WTC11 (cell line): Measurements from ENCODE around the gene ANO8. TPM values are rescaled to one million over a fixed set of nuclear protein-coding genes. Genes with fewer than 3 reads are reported as not detected.
A peak's percentile ranks its signal among the peaks of the same experiment; 100 is the strongest.

Experiments used
- ATAC-seq: fragments of 200-7000 bp; cut with Tn5 transposase; 2 replicates; pipeline ENCODE4 v1.10.0; 2021; ENCODE audit warnings: mild to moderate bottlenecking, moderate library complexity
- CTCF ChIA-PET: fragments of 300-600 bp; sonication (Branson Sonifier 250); formaldehyde crosslinking; loops from one replicate; lab custom pipeline; 2021; ENCODE audit warnings: antibody characterized with exemption; lab: Charles Lee
- POLR2A ChIA-PET: fragments of 350-600 bp; sonication (Branson Sonifier 250); formaldehyde crosslinking; loops from one replicate; lab custom pipeline; 2021; ENCODE audit warnings: antibody characterized with exemption; lab: Charles Lee
- DNase-seq: peaks from one replicate; pipeline ENCODE4 v3.0.0; 2021; ENCODE audit warnings: low spot score
- H3K27ac Mint-ChIP-seq: 2 replicates; pipeline ENCODE4 v1.8.0; 2021; ENCODE audit warnings: mixed read lengths
- H3K27me3 Mint-ChIP-seq: 2 replicates; pipeline ENCODE4 v1.8.0; 2021; ENCODE audit warnings: low read depth, mild to moderate bottlenecking, moderate library complexity, mixed read lengths
- H3K36me3 Mint-ChIP-seq: 2 replicates; pipeline ENCODE4 v1.8.0; 2021; ENCODE audit warnings: mixed read lengths
- H3K4me1 Mint-ChIP-seq: 2 replicates; pipeline ENCODE4 v1.8.0; 2022; ENCODE audit warnings: mixed read lengths
- H3K4me3 Mint-ChIP-seq: 2 replicates; pipeline ENCODE4 v1.8.0; 2021; ENCODE audit warnings: mild to moderate bottlenecking, moderate library complexity, mixed read lengths
- H3K9me3 Mint-ChIP-seq: 2 replicates; pipeline ENCODE4 v1.8.0; 2021; ENCODE audit warnings: mixed read lengths
- FOXJ3 ChIP-seq: sonication (generic); formaldehyde crosslinking; IDR thresholded peaks from 2 replicates; pipeline ENCODE4 v1.9.0; 2021; ENCODE audit warnings: missing genetic modification reagents, mild to moderate bottlenecking, borderline replicate concordance
- GABPB1 ChIP-seq: sonication (generic); formaldehyde crosslinking; IDR thresholded peaks from 2 replicates; pipeline ENCODE4 v1.8.1; 2023; ENCODE audit warnings: mild to moderate bottlenecking, missing genetic modification reagents
- total RNA-seq: library from RNA; stranded (reverse); gene quantifications from 3 replicates; pipeline ENCODE4 v1.2.3, GENCODE V29; 2021
- TF ChIP-seq, protein P1 (sequence below): sonication (generic); formaldehyde crosslinking; IDR thresholded peaks from 2 replicates; pipeline ENCODE4 v1.8.1; 2022; ENCODE audit warnings: mild to moderate bottlenecking, missing genetic modification reagents, moderate library complexity, borderline replicate concordance
- TF ChIP-seq, protein P2 (sequence below): fragments of 200-600 bp; IDR thresholded peaks from 2 replicates; pipeline ENCODE4 v1.8.0; 2022; ENCODE audit warnings: antibody characterized with exemption
- TF ChIP-seq, protein P3 (sequence below): sonication (generic); formaldehyde crosslinking; IDR thresholded peaks from 2 replicates; pipeline ENCODE4 v1.8.1; 2023; ENCODE audit warnings: mild to moderate bottlenecking, missing genetic modification reagents
- TF ChIP-seq, protein P4 (sequence below): fragments of 250-450 bp; sonication (Bioruptor Pico); IDR thresholded peaks from 2 replicates; pipeline ENCODE4 v1.9.0; 2021; ENCODE audit warnings: mild to moderate bottlenecking, borderline replicate concordance
- TF ChIP-seq, protein P5 (sequence below): sonication (generic); formaldehyde crosslinking; IDR thresholded peaks from 2 replicates; pipeline ENCODE4 v1.8.1; 2023; ENCODE audit warnings: mild to moderate bottlenecking, missing genetic modification reagents, moderate library complexity
- TF ChIP-seq, protein P6 (sequence below): sonication (generic); formaldehyde crosslinking; IDR thresholded peaks from 2 replicates; pipeline ENCODE4 v1.8.0; 2022; ENCODE audit warnings: mild to moderate bottlenecking, missing genetic modification reagents
- TF ChIP-seq, protein P7 (sequence below): sonication (generic); formaldehyde crosslinking; IDR thresholded peaks from 2 replicates; pipeline ENCODE4 v1.8.1; 2022; ENCODE audit warnings: mild to moderate bottlenecking, moderate library complexity, missing genetic modification reagents

ANO8 gene
- total RNA-seq, 1 experiment from 2014 or later: 32.6 TPM

DNA sequence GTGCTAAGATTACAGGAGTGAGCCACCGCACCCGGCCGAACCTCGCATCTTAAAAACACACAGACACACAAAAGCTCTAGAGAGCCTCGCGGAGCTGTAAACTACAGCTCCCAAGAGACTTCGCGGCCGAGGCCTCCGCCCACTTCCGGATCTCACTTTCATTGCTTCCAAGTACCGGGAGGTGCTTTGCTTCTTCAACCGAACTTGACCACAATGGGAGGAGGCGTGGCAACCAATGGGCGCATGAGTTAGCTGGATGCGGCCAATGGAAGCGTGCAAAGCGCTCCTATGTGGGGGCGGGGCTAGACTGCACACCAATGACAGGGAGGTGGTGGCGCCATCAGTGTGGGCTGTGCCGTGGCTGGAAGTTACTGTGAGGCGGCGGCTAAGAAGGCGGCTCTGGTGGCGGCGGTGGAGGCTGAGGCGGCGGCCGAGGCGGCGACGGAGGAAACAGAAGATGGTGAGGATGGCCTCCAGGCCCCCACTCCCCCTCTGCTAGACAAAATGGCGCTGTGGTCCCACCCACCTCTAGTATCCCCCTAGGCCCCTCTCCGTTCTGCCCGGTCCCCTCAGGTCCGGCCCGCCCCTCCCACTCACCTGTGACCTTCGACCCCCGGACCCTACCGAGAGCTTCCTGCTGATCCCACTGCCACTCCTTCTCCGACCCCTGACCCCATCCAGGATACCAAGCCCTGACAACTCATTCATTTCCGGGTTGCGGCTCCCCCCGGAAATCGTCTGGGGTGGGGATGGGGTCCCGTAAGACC lies 25.3 kb downstream of the ANO8 start, which contains the start of gene DDA1 (continued):
- peak; percentile 61; the same call in 1 of the 2 replicates for TF ChIP-seq GABPB1 (CRISPR knock-in tag)
- TF ChIP-seq, protein P1, sequence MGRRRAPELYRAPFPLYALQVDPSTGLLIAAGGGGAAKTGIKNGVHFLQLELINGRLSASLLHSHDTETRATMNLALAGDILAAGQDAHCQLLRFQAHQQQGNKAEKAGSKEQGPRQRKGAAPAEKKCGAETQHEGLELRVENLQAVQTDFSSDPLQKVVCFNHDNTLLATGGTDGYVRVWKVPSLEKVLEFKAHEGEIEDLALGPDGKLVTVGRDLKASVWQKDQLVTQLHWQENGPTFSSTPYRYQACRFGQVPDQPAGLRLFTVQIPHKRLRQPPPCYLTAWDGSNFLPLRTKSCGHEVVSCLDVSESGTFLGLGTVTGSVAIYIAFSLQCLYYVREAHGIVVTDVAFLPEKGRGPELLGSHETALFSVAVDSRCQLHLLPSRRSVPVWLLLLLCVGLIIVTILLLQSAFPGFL (CRISPR knock-in tag): no peak
- TF ChIP-seq, protein P2, sequence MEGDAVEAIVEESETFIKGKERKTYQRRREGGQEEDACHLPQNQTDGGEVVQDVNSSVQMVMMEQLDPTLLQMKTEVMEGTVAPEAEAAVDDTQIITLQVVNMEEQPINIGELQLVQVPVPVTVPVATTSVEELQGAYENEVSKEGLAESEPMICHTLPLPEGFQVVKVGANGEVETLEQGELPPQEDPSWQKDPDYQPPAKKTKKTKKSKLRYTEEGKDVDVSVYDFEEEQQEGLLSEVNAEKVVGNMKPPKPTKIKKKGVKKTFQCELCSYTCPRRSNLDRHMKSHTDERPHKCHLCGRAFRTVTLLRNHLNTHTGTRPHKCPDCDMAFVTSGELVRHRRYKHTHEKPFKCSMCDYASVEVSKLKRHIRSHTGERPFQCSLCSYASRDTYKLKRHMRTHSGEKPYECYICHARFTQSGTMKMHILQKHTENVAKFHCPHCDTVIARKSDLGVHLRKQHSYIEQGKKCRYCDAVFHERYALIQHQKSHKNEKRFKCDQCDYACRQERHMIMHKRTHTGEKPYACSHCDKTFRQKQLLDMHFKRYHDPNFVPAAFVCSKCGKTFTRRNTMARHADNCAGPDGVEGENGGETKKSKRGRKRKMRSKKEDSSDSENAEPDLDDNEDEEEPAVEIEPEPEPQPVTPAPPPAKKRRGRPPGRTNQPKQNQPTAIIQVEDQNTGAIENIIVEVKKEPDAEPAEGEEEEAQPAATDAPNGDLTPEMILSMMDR: no peak
- TF ChIP-seq, protein P3, sequence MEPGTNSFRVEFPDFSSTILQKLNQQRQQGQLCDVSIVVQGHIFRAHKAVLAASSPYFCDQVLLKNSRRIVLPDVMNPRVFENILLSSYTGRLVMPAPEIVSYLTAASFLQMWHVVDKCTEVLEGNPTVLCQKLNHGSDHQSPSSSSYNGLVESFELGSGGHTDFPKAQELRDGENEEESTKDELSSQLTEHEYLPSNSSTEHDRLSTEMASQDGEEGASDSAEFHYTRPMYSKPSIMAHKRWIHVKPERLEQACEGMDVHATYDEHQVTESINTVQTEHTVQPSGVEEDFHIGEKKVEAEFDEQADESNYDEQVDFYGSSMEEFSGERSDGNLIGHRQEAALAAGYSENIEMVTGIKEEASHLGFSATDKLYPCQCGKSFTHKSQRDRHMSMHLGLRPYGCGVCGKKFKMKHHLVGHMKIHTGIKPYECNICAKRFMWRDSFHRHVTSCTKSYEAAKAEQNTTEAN (CRISPR knock-in tag): no peak
- TF ChIP-seq FOXJ3 (CRISPR knock-in tag): no peak
- TF ChIP-seq, protein P4, sequence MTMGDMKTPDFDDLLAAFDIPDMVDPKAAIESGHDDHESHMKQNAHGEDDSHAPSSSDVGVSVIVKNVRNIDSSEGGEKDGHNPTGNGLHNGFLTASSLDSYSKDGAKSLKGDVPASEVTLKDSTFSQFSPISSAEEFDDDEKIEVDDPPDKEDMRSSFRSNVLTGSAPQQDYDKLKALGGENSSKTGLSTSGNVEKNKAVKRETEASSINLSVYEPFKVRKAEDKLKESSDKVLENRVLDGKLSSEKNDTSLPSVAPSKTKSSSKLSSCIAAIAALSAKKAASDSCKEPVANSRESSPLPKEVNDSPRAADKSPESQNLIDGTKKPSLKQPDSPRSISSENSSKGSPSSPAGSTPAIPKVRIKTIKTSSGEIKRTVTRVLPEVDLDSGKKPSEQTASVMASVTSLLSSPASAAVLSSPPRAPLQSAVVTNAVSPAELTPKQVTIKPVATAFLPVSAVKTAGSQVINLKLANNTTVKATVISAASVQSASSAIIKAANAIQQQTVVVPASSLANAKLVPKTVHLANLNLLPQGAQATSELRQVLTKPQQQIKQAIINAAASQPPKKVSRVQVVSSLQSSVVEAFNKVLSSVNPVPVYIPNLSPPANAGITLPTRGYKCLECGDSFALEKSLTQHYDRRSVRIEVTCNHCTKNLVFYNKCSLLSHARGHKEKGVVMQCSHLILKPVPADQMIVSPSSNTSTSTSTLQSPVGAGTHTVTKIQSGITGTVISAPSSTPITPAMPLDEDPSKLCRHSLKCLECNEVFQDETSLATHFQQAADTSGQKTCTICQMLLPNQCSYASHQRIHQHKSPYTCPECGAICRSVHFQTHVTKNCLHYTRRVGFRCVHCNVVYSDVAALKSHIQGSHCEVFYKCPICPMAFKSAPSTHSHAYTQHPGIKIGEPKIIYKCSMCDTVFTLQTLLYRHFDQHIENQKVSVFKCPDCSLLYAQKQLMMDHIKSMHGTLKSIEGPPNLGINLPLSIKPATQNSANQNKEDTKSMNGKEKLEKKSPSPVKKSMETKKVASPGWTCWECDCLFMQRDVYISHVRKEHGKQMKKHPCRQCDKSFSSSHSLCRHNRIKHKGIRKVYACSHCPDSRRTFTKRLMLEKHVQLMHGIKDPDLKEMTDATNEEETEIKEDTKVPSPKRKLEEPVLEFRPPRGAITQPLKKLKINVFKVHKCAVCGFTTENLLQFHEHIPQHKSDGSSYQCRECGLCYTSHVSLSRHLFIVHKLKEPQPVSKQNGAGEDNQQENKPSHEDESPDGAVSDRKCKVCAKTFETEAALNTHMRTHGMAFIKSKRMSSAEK (CRISPR knock-in tag): no peak

DNA sequence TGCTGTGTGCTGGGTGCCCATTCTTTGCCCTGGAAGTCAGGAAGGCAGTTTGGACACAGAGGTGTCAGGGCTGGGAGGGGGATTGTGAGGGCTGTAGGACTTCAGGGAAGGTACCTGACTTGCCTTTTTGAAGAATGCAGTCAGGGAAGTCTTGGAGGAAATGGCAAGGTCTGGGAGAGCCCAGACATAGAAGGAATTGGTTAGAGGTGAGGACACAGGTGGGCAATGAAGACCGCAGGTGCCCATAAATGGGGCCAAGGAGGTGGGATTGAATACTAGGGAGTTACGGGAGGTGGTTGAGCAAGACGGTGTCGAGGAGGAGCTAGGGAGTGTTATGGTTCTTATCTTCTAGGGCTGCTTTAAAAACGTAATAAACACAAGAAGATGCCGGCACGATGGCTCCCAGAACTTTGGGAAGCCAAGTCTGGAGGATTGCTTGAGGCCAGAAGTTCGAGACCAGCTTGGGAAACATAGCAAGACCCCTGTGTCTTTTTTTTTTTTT lies 26.7 kb downstream of the ANO8 start:
- Mint-ChIP-seq H3K27ac (peak overlapping the region; percentile 67), H3K9me3 (no peaks in the 10 kb centered on the region), H3K27me3 (no peaks in the 10 kb centered on the region), H3K4me3 (peak overlapping the region; percentile 89), H3K4me1 (peaks cover 40% of the 10 kb centered on the region), H3K36me3 (no peaks in the 10 kb centered on the region)
- ChIA-PET CTCF (interaction anchor here (0.6 to 3.1 kb wide), 6 partner anchors 14 to 83 kb away, joined by 3 to 60 read pairs (median 16); no protein-coding TSS in a partner anchor), POLR2A (no interaction called here)
- DNase-seq: no peak
- TF ChIP-seq, protein P5, sequence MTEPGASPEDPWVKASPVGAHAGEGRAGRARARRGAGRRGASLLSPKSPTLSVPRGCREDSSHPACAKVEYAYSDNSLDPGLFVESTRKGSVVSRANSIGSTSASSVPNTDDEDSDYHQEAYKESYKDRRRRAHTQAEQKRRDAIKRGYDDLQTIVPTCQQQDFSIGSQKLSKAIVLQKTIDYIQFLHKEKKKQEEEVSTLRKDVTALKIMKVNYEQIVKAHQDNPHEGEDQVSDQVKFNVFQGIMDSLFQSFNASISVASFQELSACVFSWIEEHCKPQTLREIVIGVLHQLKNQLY (CRISPR knock-in tag): no peak
- TF ChIP-seq, protein P6, sequence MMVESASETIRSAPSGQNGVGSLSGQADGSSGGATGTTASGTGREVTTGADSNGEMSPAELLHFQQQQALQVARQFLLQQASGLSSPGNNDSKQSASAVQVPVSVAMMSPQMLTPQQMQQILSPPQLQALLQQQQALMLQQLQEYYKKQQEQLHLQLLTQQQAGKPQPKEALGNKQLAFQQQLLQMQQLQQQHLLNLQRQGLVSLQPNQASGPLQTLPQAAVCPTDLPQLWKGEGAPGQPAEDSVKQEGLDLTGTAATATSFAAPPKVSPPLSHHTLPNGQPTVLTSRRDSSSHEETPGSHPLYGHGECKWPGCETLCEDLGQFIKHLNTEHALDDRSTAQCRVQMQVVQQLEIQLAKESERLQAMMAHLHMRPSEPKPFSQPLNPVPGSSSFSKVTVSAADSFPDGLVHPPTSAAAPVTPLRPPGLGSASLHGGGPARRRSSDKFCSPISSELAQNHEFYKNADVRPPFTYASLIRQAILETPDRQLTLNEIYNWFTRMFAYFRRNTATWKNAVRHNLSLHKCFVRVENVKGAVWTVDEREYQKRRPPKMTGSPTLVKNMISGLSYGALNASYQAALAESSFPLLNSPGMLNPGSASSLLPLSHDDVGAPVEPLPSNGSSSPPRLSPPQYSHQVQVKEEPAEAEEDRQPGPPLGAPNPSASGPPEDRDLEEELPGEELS (CRISPR knock-in tag): no peak
- TF ChIP-seq, protein P7, sequence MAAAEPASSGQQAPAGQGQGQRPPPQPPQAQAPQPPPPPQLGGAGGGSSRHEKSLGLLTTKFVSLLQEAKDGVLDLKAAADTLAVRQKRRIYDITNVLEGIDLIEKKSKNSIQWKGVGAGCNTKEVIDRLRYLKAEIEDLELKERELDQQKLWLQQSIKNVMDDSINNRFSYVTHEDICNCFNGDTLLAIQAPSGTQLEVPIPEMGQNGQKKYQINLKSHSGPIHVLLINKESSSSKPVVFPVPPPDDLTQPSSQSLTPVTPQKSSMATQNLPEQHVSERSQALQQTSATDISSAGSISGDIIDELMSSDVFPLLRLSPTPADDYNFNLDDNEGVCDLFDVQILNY (CRISPR knock-in tag): no peak
- no peak for ATAC-seq
